ENCODE data around the gene PPP1R10.

DNA sequence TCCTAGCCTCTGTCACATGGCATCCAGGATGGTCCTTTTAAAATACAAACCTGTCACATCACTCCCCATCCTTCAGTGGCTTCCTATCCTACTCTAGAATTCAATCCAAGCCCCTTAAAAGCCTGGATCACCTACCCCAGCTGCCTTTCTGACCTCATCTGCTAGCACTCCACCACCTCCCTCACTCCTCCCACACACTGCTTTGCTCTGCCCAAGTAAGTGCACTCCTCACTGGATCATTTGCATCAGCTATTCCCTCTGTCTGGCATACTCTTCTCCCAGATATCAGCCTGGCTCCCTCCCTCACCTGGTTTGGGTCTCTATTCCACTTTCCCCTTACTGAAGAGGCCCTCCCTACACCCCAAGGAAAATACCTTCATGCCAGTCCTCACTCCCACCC lies 40.4 kb upstream of the PPP1R10 start:
- TF ChIP-seq CTCF (IDR thresholded peaks at IDR 0.05 in 8 of 11, conservative IDR thresholded peaks at IDR 0.05 in 3 of 11) (no peak), POLR2A (IDR thresholded peaks at IDR 0.05) (no peak), POLR2AphosphoS5 (IDR thresholded peaks at IDR 0.05) (no peak)
